Retinal pigment epithelial cell (primary cell): Measurements from ENCODE around the gene SLC9A3.
"Not testable (repeated sequence)": the region's sequence is repeated elsewhere in the genome, so short reads cannot be mapped to it uniquely, and the experiment has no call there.

ENCODE experiments used
- DNase-seq: peaks from one replicate; pipeline ENCODE4 v3.0.0-alpha.2; 2010; ENCODE audit warnings: low read depth
- H3K4me3 ChIP-seq: 2 replicates; pipeline ENCODE4 v1.5.1; 2011; ENCODE audit warnings: mild to moderate bottlenecking, low read length, control low read depth, moderate library complexity
- TF ChIP-seq, protein P1 (sequence below): conservative IDR thresholded peaks from 2 replicates; pipeline ENCODE4 v1.5.1; 2011; ENCODE audit warnings: low read depth, low read length, control low read depth, inconsistent platforms

Gene SLC9A3

DNA sequence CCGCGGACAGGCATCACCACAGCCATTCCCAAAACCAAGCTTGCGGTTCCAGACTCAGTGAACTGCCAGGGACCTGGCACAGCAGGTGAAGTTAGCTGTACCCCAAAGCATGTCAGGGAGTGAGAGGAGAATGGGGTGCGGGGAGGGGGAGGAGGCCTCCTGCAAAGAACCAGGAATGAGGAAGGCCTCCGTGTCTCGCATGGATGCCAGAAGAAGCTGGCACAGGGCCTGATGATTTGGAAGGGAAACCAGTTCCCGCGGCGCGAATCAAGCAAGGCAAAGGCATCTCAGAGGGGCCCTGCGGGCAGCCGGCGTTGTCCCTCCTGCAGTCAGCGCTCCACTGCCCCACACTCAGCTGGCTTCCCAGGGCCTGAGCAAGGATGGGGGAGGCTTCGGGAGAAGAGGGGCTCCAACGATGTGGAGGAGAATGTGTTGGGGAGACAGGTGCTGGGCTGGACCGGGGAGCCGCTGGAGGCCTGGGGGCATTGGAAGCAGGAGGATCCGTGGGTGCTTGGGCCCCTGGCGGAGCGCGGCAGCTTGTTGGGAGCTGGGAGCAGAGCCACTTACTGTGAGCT lies 14.6 kb downstream of the SLC9A3 start:
- H3K4me3 ChIP-seq = no peak overlapping the region
- no peak for DNase-seq
- TF ChIP-seq, protein P1, sequence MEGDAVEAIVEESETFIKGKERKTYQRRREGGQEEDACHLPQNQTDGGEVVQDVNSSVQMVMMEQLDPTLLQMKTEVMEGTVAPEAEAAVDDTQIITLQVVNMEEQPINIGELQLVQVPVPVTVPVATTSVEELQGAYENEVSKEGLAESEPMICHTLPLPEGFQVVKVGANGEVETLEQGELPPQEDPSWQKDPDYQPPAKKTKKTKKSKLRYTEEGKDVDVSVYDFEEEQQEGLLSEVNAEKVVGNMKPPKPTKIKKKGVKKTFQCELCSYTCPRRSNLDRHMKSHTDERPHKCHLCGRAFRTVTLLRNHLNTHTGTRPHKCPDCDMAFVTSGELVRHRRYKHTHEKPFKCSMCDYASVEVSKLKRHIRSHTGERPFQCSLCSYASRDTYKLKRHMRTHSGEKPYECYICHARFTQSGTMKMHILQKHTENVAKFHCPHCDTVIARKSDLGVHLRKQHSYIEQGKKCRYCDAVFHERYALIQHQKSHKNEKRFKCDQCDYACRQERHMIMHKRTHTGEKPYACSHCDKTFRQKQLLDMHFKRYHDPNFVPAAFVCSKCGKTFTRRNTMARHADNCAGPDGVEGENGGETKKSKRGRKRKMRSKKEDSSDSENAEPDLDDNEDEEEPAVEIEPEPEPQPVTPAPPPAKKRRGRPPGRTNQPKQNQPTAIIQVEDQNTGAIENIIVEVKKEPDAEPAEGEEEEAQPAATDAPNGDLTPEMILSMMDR = no peak

DNA sequence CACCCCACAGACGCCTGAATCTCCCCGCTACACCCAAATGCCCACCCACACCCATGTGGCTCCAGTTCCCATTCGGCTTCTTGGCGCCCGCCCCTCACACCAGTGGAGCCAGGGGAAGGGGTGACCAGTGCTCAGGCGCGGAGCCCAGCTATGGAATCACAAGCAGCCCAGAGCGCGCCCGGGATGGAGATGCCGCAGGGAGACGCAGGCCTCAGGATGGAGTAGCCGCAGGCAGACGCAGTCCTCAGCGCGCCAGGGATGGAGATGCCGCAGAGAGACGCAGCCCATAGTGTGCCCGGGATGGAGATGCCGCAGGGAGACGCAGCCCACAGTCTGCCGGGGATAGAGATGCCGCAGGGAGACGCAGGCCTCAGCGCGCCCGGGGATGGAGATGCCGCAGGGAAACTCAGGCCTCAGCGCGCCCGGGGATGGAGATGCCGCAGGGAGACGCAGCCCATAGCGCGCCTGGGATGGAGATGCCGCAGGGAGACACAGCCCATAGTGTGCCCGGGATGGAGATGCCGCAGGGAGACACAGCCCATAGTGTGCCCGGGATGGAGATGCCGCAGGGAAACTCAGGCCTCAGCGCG lies 16.2 kb downstream of the SLC9A3 start:
- DNase-seq = not testable (repeated sequence)

DNA sequence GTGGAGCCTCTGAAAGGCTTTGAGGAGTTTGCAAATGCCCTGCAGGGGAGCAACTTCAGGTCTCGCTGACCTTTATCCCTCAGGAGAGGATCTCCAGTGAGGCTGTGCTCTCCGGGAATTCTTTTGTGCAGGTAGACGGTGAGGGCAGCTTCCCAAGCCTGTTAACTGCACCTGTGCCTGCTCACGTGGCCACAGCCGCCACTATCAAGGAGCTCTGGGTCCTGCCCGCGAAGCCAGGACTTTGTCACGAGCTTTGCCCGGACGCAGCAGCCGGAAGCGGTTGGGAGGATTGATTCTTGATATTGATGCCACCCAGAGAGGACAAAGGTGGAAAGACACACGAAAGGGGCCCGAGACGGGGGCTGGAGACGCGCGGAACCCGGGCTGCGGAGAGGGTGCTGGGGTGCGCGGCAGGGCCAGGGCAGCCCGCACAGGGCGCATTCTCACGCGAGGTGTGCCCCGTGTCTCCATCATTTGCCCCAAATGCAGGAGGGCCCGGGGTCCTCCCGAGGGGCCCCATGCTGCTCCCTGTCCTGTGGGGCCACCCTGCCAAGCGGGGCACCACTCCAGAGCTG lies 18.2 kb downstream of the SLC9A3 start:
- H3K4me3 ChIP-seq = no peak overlapping the region
- no peak for DNase-seq
- TF ChIP-seq, protein P1 = no peak

More for the DNA sequence above, 16.2 kb downstream of the SLC9A3 start:
- not testable (repeated sequence) for H3K4me3 ChIP-seq

DNA sequence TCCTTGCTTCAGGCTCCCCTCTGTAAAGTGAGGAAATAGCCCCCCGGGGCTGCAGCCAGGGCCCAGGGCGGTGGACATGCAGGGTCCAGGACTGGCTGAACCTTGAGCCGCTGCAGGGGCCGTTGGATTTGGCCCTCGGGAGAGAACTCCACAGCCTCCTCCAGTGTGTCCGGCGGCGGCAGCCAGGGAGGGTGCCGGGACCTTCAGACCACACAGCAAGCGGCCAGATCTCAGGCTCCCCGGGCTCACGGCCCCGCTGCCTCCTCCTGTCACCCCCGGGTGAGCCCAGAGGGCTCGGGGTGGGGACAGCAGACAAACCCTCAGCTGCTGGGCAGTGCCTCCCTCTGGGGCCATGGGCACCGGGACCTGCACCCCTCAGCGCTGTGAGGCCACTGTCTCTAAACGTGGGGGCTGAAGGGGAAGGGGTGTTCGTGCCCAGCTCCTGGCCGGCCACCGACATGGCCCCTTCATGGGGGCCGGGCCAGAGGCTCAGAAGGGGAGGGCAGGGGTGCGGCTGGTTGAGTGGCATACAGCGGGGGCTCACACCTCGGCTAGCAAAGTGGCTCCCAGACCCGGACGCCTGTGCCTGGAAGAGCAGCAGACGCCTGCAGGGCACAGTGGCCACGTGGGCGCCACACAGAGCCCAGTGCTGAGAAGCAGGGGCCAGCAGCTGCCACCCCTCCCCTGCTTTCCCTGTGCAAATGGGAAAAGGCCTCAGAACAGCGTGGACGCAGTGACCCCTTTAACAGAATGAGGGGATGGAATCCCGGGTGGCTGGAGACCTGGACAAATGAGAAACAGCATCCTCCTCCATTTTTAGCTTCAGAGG lies 19.7 kb downstream of the SLC9A3 start:
- no peak for DNase-seq
- H3K4me3 ChIP-seq = no peak overlapping the region
- TF ChIP-seq, protein P1 = no peak

DNA sequence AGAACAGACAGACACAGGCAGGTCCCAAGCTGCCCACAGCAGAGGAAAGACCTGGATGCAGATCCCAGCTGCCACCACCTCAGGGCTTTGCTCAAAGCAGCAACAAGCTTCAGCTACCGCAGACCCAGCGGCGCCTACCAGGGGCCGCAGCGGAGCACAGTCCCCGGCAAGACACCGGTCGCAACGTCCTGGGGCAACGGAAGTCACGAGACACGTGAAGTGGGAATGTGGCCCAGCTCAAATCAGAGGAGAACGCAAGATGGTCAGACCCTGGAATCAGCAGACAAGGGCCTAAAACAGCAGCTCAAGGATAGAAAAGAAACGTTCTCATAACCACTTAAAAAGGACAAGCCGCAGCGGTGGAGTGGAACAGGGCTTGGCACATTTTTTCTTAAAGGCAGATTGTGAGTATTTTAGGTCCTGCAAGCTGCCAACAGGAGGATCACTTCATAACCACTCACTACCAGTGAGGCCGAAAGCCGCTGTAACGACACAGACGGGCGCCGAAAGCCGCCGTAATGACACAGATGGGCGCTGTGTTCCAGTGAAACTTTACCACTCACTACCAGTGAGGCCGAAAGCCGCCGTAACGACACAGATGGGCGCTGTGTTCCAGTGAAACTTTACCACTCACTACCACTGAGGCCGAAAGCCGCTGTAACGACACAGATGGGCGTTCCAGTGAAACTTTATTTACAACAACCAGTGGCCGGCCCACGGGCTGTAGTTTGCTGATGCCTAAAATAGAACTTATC lies 21.7 kb downstream of the SLC9A3 start:
- no peak overlapping the region for H3K4me3 ChIP-seq
- no peak for DNase-seq
- TF ChIP-seq, protein P1 = no peak

DNA sequence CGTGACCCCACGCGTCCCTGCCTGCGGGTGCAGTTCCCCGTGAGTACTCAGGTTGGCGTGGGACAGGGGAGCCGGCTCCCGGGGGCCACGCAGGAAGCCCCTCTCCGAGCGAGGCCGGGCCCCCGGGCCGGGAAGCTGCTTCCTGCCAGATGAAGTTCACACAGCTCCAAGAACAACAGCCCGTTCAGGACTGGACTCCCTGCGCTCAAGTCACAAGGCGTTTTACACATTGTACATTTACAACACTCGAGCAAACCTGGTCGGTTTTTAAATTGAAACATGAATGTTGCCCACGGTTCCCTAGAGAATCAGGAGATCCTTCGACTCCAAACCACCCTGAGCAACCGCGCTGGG lies 22.4 kb downstream of the SLC9A3 start:
- TF ChIP-seq, protein P1 = no peak
- H3K4me3 ChIP-seq = no peak overlapping the region

More for the DNA sequence above, 22.4 kb downstream of the SLC9A3 start:
- DNase-seq = no peak
